Measurements from ENCODE around the gene BARX2. TPM values are rescaled to one million over a fixed set of nuclear protein-coding genes. Genes with fewer than 3 reads are reported as not detected.

BARX2 gene
- total and polyA plus RNA-seq, 12 donors, result 0.07 TPM; not detected in 11

DNA sequence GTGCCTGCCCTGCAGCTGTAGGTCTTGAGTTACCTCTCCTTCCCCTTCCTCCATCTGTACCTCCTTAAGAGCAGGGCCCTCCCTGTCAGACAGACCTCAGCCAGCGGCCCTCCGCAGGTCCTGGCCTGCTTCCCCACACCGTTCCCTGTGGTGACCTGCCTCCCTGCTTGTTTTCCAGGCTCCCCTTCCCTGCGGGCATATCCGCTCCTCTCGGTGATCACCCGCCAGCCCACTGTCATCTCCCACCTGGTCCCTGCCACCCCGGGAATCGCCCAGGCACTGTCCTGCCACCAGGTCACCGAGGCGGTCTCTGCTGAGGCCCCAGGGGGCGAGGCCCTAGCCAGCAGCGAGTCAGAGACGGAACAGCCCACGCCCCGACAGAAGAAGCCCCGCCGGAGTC lies 60.9 kb downstream of the BARX2 start:
- Histone ChIP-seq H3K4me3 (no peak overlapping the region), H3K27ac (no peak overlapping the region), H3K4me1 (replicated peaks in 1 of 2) (no peaks in the 10 kb centered on the region), H3K36me3 (replicated peaks in 1 of 2) (no peaks in the 10 kb centered on the region), H3K9me3 (replicated peaks in 1 of 3) (no peaks in the 10 kb centered on the region), H3K27me3 (no peaks in the 10 kb centered on the region)
- intact Hi-C loops (cut with DNase I), result no loop called here
- WGBS, 4 donors, result 86 to 94% (median 88%) methylated on average over 15 to 18 of the region's 18 CpGs
- DNase-seq, result no peak
- TF ChIP-seq, protein P1, sequence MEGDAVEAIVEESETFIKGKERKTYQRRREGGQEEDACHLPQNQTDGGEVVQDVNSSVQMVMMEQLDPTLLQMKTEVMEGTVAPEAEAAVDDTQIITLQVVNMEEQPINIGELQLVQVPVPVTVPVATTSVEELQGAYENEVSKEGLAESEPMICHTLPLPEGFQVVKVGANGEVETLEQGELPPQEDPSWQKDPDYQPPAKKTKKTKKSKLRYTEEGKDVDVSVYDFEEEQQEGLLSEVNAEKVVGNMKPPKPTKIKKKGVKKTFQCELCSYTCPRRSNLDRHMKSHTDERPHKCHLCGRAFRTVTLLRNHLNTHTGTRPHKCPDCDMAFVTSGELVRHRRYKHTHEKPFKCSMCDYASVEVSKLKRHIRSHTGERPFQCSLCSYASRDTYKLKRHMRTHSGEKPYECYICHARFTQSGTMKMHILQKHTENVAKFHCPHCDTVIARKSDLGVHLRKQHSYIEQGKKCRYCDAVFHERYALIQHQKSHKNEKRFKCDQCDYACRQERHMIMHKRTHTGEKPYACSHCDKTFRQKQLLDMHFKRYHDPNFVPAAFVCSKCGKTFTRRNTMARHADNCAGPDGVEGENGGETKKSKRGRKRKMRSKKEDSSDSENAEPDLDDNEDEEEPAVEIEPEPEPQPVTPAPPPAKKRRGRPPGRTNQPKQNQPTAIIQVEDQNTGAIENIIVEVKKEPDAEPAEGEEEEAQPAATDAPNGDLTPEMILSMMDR (IDR thresholded peaks at IDR 0.05), result no peak
- no peak for TF ChIP-seq POLR2A (IDR thresholded peaks at IDR 0.05)

GRCh38 chr11:129440028-129440713 lies 64.5 kb downstream of the BARX2 start:
- 43 to 61% (median 51%) methylated on average over 5 to 8 of the region's 8 CpGs for WGBS, 4 donors
- Histone ChIP-seq H3K4me3 (no peak overlapping the region), H3K4me1 (replicated peaks in 1 of 2) (no peaks in the 10 kb centered on the region), H3K27ac (no peak overlapping the region), H3K36me3 (replicated peaks in 1 of 2) (no peaks in the 10 kb centered on the region), H3K9me3 (replicated peaks in 1 of 3) (no peaks in the 10 kb centered on the region), H3K27me3 (no peaks in the 10 kb centered on the region)
- DNase-seq, result no peak
- intact Hi-C loops (cut with DNase I), result no loop called here
- TF ChIP-seq, protein P1 (IDR thresholded peaks at IDR 0.05), result no peak
- TF ChIP-seq POLR2A (IDR thresholded peaks at IDR 0.05), result no peak

DNA sequence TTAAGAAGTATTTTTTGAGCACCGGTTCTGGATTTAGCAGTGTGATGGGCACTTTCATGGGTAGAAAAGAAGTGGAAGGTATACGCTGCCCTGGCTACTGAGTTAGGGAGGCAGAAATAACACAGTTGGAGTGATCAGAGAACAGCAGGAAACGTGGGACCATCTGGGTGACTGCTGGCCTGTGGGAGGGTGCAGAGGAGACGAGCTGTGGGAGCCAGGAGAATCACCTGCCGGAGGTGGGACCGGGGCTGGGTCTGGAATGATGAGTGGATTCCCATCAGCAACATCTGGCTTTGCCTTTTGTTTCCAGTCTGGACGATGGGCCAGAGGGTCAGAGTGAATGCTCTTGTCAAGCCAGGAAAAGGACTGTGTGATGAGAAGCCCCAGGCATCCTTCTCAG lies 66.5 kb downstream of the BARX2 start:
- Histone ChIP-seq H3K27me3 (no peaks in the 10 kb centered on the region), H3K9me3 (replicated peaks in 1 of 3) (no peaks in the 10 kb centered on the region), H3K4me3 (no peak overlapping the region), H3K4me1 (replicated peaks in 1 of 2) (no peaks in the 10 kb centered on the region), H3K27ac (no peak overlapping the region), H3K36me3 (replicated peaks in 1 of 2) (no peaks in the 10 kb centered on the region)
- no peak for DNase-seq
- TF ChIP-seq, protein P1 (IDR thresholded peaks at IDR 0.05), result no peak
- TF ChIP-seq POLR2A (IDR thresholded peaks at IDR 0.05), result no peak
- intact Hi-C loops (cut with DNase I), result no loop called here
- 65 to 78% (median 73%) methylated on average over 7 of the region's 7 CpGs for WGBS, 4 donors

DNA sequence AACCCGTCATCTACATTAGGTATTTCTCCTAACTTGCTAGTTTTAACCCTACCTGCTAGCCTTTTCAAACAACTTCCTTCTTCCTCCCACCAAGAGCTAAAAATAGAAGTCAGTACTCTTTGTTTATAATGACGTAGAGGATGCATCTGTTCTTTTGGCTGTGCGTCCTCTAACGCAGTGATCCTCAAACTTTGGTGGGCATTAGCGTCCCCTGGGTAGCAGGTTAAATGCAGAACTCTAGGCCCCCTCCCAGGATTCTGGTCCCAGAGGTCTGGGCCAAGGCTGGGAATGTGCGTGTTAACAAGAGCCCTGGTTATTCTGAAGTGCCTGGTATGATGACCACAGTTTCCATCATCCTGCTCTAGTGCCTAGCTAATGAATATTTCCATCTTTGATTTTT lies 67.6 kb downstream of the BARX2 start:
- TF ChIP-seq, protein P1 (IDR thresholded peaks at IDR 0.05), result no peak
- TF ChIP-seq POLR2A (IDR thresholded peaks at IDR 0.05), result no peak
- Histone ChIP-seq H3K27ac (no peak overlapping the region), H3K36me3 (replicated peaks in 1 of 2) (no peaks in the 10 kb centered on the region), H3K27me3 (no peaks in the 10 kb centered on the region), H3K9me3 (replicated peaks in 1 of 3) (peaks cover 0 to 1% (median 0%) of the 10 kb centered on the region in 3 donors), H3K4me1 (replicated peaks in 1 of 2) (no peaks in the 10 kb centered on the region), H3K4me3 (no peak overlapping the region)
- intact Hi-C loops (cut with DNase I), result no loop called here
- no peak for DNase-seq
- WGBS, 4 donors, result 53 to 71% (median 58%) methylated on average over 6 of the region's 6 CpGs

All from adrenal gland (tissue), 12 donors.